Hepatocyte (in vitro differentiated cells): ENCODE results near the gene LPCAT3.

Source experiments
- EZH2phosphoT487 ChIP-seq: fragments of 200-600 bp; sonication (generic); IDR thresholded peaks from one replicate; pipeline ENCODE4 v1.6.1; 2018; ENCODE audit warnings: antibody characterized with exemption, mild to moderate bottlenecking, low read depth, moderate library complexity; ENCODE audit not compliant: unreplicated experiment, severe bottlenecking
- TF ChIP-seq, protein P1 (sequence below): fragments of 200-600 bp; sonication (generic); IDR thresholded peaks from 2 replicates; pipeline ENCODE4 v1.5.1; 2016; ENCODE audit warnings: antibody characterized with exemption, mild to moderate bottlenecking; ENCODE audit not compliant: poor library complexity

DNA sequence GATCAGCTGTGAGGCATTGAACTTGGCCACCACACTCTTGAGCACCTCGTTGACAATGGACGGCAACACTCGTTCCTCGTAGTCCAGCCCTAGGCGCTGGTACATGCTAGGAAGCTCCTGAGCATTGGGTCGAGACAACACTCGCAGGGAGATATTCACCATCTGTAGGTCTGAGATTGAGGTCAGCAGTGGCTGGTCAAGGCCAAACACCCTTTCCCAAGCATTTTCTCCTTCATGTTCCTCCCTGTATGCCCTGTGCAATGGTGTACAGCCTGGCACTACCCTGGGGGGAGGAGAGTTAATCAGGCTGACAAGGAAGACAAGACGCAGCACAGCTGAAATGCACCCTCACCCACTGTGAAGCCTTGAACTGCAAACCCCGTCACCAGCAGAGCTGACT, 49.9 kb downstream of the LPCAT3 start:
- TF ChIP-seq, protein P1, sequence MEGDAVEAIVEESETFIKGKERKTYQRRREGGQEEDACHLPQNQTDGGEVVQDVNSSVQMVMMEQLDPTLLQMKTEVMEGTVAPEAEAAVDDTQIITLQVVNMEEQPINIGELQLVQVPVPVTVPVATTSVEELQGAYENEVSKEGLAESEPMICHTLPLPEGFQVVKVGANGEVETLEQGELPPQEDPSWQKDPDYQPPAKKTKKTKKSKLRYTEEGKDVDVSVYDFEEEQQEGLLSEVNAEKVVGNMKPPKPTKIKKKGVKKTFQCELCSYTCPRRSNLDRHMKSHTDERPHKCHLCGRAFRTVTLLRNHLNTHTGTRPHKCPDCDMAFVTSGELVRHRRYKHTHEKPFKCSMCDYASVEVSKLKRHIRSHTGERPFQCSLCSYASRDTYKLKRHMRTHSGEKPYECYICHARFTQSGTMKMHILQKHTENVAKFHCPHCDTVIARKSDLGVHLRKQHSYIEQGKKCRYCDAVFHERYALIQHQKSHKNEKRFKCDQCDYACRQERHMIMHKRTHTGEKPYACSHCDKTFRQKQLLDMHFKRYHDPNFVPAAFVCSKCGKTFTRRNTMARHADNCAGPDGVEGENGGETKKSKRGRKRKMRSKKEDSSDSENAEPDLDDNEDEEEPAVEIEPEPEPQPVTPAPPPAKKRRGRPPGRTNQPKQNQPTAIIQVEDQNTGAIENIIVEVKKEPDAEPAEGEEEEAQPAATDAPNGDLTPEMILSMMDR = no peak
- TF ChIP-seq EZH2phosphoT487 = no peak
